NCI-H345 treated with DMSO at 0.1 percent for 48 hours (cell line): ENCODE measurements around the gene APLP1.
A peak's percentile ranks its signal among the peaks of the same experiment; 100 is the strongest.
"Not testable (repeated sequence)": the region's sequence is repeated elsewhere in the genome, so short reads cannot be mapped to it uniquely, and the experiment has no call there.

Experiments
- DNase-seq: peaks from one replicate; lab custom pipeline; 2025; ENCODE audit not compliant: unreplicated experiment; lab: John Stamatoyannopoulos, UW

Gene APLP1

DNA sequence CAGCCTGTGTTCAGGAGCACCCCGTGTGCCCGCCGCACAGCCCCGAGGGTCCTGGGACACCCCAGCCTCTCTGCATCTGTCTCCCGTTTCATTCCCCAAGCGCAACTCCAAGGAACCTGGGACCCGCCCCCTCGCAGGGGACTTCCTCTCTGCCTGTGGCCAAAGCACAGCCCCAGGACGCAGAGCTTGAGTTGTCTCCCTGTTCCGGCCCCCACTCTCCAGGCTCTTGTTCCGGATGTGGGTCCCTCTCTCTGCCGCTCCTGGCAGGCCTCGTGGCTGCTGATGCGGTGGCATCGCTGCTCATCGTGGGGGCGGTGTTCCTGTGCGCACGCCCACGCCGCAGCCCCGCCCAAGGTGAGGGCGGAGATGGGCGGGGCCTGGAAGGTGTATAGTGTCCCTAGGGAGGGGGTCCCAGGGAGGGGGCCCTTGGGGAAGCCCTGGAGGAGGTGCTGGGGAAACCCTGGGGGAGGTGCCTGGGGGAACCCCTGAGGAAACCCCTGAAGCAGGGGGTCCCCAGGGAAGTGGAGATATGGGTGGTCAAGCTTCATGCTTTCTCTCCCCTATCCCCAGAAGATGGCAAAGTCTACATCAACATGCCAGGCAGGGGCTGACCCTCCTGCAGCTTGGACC, 35.3 kb downstream of the APLP1 start:
- DNase-seq, result peak; percentile 52

DNA sequence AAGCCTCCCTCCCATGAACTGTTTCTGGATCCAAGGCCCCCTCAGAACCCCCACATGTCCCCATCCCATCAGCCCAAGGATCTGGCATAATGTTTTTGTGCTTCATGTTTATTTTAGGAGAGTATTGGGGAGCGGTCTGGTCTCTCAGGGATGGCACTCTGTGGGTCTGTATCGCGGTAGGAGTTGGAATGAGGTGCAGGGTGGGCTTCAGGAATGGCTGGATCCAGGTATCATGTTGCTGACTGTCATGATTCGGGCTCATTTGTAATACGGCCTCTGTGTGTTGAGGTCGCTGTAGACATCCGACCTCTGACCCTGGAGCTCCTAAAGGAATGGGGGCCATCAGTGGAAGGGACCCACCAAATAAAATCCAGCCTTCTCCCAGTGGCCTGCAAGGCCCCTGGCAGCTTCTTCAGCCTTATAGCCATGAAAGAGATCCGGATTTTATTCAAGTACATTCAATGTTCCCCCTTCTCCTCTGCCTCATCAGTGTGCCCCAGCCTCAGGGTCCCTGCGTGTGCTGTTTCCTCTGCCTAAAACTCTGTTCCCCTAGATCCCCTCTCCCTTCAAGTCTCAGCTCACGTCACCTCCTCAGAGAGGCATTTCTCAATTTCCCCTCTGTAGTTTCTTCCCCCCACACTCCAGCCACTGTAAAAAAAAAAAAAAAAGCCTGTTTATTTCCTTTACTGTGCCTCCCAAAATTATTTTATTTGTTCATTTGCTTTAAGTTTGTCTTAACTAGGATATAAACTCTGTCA, 36.1 kb downstream of the APLP1 start:
- DNase-seq, result no peak

DNA sequence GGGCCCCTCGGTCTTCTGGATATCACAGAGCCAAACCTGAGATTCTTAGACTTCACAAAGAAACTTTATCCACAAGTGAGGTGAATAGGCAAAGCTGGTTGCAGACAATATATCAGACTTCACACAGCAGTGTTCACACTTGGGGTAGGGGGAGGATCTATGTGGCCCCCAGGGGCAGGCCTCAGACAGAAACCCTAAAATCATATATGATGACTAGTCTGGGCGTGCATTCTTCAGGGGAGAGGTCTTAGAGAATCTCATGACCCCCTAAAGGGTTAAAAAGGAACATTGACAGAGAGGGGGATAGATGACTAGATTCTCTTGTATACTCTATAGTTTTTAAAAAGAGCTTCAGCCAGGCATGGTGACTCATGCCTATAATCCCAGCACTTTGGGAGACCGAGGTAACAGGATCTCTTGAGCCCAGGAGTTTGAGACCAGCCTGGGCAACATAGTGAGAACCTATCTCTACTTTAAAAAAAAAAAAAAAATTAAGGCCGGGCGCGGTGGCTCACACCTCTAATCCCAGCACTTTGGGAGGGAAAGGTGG, 36.9 kb downstream of the APLP1 start:
- no peak for DNase-seq

DNA sequence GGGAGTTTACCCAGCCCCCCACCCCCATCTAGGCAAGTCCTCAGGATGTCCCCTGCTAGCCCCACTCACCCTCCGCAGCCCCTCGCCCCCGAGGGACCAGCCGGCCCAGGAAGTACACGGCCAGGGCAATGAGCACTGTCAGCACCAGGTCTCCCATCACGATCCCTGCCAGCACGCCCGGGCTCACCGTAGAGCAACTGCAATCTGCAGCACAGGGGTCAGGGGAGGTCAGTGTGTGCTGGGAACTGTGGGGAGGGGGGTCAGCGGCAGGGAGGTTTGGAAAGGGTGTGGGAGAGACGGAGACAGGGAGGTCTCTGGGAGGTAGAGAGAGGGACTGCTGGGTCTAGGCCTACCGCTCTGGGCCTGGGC, 39.0 kb downstream of the APLP1 start:
- no peak for DNase-seq

DNA sequence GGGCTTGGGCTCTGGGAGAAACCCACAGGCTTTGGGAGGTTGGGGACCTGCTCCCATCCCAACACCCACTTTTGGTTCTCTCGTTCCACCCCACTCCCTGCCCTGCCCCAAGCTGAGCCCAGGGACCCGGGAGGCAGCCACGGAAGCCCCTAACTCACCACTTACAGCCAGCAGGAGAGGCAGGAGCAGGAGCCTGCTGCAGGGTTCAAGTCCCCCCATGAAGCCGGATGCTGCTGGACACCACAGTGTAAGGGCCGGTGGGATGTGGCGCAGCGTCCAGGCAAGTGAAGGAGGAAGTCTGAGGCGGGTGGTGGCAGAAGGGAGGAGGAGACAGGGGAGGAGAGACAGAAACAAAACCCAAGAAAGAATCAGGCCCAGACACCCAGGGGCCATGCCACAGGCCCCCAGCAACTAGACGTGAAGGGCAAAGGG, 39.7 kb downstream of the APLP1 start, which contains the start of gene TYROBP:
Gene TYROBP (minus strand): TSS at position 286 of the 432 bp plus-strand sequence. CDS start 67 bp downstream, at position 219.
- DNase-seq, result no peak

DNA sequence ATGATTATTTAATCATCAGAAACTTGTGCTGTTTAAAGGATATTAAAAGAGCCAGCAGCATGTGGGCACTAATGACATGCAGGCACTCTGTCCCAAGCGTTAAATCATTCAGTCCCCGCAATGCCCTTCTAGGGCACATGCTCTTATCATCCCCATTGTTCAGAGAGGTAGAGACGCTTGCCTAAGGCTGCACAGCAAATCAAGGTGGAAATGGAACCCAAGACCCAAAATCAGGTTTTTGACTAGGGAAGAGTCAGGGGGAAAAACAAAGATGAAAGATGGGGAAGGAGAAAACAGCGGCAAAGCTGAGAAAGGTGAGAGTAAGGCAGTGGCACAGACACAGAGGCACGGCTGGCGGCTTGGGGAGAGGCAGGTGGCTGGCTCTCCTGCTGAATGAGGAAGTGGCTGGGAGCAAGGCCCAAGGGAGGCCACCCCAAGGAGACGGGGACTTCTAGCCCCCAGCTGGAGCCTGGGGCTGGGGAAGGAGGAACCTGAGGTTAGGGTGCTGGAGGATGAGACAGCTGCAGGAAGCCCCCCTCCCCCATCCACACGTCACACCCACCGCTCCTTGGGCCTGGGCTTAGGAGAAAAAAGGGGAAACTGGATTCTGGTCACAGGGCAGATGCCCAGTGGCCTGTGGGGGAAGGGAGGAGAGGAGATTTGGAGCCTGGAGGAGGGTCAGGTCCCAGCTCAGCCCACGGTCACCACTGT, 40.8 kb downstream of the APLP1 start:
- DNase-seq, result no peak

DNA sequence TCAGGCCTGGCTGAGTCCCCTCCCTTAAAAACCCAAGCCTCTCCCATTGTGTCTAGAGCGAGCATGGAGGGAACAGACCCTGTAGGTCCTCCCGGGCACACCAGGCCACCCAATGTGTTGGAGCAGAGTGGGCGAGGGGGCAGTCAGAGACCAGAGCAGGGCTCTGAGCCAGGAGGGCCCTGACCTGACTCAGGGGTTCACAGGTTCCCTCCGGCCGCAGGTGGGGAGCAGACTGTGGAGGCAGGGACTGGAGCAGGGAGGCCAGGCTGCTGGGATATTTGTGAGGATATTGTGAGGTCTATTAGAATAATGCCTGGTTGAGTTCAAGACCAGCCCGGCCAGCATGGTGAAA, 41.3 kb downstream of the APLP1 start:
- no peak for DNase-seq

DNA sequence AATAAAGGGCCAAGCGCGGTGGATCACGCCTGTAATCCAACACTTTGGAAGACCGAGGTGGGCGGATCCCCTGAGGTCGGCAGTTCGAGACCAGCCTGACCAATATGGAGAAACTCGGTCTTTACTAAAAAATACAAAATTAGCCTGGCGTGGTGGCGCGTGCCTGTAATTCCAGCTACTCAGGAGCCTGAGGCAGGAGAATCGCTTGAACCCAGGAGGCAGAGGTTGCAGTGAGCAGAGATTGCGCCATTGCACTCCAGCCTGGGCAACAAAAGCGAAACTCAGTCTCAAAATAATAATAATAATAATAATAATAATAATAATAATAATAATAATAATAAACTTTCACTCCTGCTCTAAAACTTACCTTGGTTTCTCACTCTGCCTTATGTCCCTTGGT, 42.0 kb downstream of the APLP1 start:
- DNase-seq, result not testable (repeated sequence)

DNA sequence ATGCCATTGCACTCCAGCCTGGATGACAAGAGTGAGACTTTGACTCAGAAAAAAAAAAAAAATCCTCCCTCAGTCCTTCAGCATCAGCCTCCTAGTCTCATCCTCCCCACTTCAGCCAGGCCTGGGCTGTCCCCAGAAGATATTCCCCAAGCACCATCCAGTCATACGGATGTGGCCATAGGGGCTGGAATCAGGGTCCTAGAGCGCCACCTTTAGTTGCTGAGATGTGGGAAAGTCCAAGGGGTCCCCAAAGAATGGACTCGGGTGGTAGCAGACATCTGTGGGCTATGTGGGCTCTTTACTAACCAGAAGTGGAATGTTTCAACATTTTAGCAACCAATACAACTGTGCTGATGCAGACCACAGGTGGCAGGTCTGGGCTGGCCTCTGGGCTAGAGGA, 42.8 kb downstream of the APLP1 start:
- DNase-seq, result no peak

DNA sequence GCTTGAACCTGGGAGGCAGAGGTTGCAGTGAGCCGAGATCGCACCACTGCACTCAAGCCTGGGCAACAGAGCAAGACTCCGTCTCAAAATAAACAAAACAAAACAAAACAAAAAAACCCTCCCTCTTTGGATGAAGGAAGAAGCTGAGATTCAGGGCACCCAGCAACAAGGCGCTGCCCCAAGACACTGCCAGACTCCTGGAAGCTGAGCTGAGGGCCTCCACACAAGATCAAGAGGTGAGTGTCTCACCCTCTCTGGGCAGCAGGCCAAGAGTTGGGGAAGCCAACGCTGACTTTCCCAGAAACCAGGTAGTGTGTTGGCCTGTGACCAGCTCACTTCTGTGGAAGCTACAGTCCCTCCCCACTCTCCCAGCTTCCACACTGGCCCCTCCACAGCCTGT, 43.4 kb downstream of the APLP1 start:
- no peak for DNase-seq

DNA sequence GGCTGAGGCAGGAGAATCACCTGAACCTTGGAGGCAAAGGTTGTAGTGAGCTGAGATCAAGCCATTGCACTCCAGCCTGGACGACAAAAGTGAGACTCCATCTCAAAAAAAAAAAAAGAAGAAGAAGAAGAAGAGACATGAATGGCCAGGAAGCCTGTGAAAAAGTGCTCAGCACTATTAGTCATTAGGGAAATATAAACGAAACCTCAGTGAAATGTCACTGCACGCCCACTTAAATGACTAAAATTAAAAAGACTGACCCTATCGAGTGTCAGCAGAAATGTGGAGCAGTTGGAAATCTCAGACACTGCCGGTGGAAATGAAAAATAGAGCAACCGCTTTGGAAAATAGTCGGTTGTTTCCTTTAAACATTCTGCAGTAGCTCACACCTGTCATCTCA, 45.2 kb downstream of the APLP1 start:
- DNase-seq, result no peak

DNA sequence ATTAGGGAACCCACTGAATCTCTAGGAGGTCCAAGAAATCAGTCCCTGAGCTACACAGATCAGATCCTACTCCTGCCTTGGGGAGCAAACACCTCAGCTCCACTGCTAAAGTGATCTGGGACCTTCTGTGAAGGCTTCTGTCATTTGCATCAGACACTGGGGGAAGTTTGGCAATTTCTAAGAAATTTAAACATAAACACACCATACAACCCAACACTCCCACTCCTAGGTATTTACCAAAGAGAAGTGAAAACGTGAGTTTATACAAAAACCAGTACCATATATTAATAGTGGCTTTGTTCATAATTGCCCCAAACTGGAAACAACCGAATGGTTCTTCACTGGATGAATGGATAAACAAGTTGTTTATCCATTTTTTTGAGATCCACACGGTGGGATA, 47.1 kb downstream of the APLP1 start:
- DNase-seq, result no peak

DNA sequence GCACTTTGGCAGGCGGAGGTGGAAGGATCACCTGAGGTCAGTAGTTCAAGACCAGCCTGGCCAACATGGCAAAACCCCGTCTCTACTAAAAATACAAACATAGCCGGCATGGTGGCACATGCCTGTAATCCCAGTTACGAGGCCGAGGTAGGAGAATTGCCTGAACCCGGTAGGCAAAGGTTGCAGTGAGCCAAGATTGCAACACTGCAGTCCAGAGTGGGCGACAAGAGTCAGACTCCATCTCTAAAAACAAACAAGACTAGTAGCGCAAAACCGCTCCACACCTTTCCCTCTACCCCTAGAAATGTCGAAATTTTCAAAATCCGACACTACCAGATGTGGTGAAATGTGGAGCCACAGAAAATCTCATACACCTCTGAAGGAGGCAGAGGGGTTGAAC, 50.9 kb downstream of the APLP1 start:
- DNase-seq, result no peak

DNA sequence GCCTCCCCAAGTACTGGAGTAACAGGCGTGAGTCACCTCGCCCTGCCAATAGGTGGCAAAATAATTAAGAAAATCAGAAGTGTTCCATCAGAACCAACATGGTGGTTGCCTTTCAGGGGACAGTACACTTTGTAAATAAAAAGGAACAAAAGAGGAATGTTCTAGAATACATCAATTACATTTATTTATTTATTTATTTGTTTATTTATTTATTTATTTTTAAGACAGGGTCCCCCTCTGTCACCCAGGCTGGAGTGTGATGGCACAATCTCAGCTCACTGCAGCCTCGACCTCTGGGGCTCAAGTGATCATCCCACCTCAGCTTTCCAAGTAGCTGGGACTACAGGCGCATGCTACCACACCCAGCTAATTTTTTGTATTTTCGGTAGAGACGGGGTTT, 52.6 kb downstream of the APLP1 start:
- no peak for DNase-seq

DNA sequence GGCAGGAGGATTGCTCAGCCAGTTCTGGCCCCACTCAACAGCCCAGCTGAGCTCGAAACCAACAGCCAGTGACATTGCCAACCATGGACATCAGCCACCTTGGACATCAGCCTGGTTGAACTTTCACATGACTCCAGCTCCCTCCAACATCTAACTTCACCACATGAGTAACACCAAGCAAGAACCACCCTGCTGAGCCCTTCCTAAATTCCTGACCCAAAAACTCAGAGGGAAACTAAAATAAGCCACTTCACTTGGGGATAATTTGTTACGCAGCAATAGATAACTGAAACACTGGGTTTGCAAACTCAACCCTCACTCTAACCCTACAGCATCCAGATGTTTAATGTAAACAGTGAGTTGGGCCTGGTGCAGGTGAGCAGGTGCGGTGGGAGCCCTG, 57.1 kb downstream of the APLP1 start:
- no peak for DNase-seq

DNA sequence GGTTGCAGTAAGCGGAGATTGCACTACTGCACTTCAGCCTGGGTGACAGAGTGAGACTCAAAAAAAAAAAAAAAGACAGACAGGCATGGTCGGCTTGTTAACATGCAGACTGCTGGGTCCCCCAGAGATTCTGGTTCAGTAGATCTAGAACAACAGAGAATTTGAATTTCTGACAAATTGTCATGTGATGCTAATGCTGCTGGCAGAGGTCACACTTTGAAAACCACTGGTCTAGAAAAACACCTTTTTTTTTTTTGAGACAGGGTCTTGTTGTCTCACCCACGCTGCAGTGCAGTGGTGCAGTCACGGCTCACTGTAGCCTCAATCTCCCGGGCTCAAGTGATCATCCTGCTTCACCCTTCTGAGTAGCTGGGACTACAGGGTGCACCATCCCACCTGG, 60.1 kb downstream of the APLP1 start:
- DNase-seq, result no peak
